Measurements from ENCODE around the gene PRRC2B.
"Not testable (repeated sequence)": the region's sequence is repeated elsewhere in the genome, so short reads cannot be mapped to it uniquely, and the experiment has no call there.

PRRC2B gene

DNA sequence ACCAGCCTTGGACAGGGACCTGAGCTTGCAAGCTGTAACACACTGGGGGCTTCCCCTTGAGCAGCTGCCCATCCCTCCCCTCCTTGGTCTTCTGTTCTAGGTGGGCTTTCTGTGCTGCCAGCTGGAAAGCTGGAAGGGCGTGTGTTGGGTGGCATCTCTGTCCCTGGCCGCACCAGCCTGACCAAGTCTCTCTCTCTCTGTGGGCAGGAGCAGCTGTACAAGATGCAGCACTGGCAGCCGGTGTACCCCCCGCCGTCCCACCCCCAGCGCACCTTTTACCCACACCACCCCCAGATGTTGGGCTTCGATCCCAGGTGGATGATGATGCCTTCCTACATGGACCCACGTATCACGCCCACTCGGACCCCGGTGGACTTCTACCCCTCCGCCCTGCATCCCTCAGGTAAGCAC, 76.7 kb downstream of the PRRC2B start:
- Histone ChIP-seq H3K27me3 (ENCODE audit: control insufficient read depth, insufficient read depth, low read length) (no peaks in the 10 kb centered on the region), H3K9me3 (ENCODE audit: control insufficient read depth, low read length) (no peaks in the 10 kb centered on the region), H3K9ac (ENCODE audit: low read length) (no peak overlapping the region), H3K36me3 (ENCODE audit: control insufficient read depth, insufficient read depth, low read length) (peaks cover 23% of the 10 kb centered on the region), H3K4me1 (ENCODE audit: control insufficient read depth, insufficient read depth, low read length) (no peaks in the 10 kb centered on the region), H3K4me3 (ENCODE audit: low read length) (no peak overlapping the region)

GRCh38 chr9:131472085-131472484, 78.2 kb downstream of the PRRC2B start:
- H3K36me3 ChIP-seq (ENCODE audit: control insufficient read depth, insufficient read depth, low read length), result peaks cover 26% of the 10 kb centered on the region
- not testable (repeated sequence) for H3K27me3 ChIP-seq (ENCODE audit: control insufficient read depth, insufficient read depth, low read length)

DNA sequence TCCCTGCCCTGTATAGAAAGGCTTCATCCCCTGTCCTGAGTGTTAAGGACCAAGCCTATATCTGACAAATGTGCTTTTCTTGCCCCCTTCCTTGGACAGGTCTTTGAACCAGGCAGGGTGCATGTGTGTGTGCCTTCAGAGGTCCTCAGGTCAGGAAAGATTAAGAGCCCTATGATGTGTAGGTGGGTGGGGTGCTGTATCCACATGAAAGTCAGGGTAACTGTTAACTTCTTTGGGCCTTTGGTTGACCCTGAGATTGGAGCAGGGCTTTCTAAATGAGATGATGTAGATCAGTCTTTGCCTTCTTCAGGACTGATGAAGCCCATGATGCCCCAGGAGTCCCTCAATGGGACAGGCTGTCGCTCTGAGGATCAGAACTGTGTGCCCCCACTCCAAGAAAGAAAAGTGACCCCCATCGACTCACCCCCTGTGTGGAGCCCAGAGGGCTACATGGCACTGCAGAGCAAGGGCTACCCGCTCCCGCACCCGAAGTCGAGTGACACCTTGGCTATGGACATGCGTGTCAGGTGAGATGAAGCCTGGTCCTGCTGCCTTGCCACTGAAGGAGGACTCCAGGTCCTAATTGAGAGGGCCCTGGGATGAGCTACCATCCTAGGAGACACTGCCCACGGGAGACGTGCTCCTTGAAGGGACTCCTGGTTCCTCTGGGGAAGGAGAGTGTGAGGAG, 79.5 kb downstream of the PRRC2B start:
- Histone ChIP-seq H3K4me3 (ENCODE audit: low read length) (no peak overlapping the region), H3K9me3 (ENCODE audit: control insufficient read depth, low read length) (no peaks in the 10 kb centered on the region), H3K4me1 (ENCODE audit: control insufficient read depth, insufficient read depth, low read length) (no peaks in the 10 kb centered on the region), H3K9ac (ENCODE audit: low read length) (no peak overlapping the region), H3K36me3 (ENCODE audit: control insufficient read depth, insufficient read depth, low read length) (peaks cover 28% of the 10 kb centered on the region), H3K27me3 (ENCODE audit: control insufficient read depth, insufficient read depth, low read length) (no peaks in the 10 kb centered on the region)

More at GRCh38 chr9:131472085-131472484, 78.2 kb downstream of the PRRC2B start:
- H3K4me1 ChIP-seq (ENCODE audit: control insufficient read depth, insufficient read depth, low read length); H3K9ac ChIP-seq (ENCODE audit: low read length); H3K9me3 ChIP-seq (ENCODE audit: control insufficient read depth, low read length); H3K4me3 ChIP-seq (ENCODE audit: low read length): not testable (repeated sequence)

- H3K9ac ChIP-seq (ENCODE audit: low read length), result no peak overlapping the region
These were observed 80.0 kb downstream of the PRRC2B start for GRCh38 chr9:131473891-131474290.

DNA sequence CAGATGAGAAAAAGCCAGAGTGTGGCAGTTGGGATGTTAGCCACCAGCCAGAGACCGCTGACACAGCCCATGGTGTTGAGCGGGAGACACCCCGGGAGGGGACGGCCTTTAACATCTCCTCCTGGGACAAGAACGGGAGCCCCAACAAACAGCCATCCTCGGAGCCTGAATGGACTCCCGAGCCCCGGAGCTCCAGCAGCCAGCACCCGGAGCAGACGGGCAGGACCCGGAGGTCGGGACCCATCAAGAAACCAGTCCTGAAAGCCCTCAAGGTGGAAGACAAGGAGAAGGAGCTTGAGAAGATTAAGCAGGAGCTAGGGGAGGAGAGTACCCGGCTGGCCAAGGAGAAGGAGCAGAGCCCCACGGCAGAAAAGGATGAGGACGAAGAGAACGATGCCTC, 80.8 kb downstream of the PRRC2B start:
- H3K4me3 ChIP-seq (ENCODE audit: low read length), result no peak overlapping the region
- no peaks in the 10 kb centered on the region for H3K4me1 ChIP-seq (ENCODE audit: control insufficient read depth, insufficient read depth, low read length)
- H3K36me3 ChIP-seq (ENCODE audit: control insufficient read depth, insufficient read depth, low read length), result peaks cover 32% of the 10 kb centered on the region
- no peaks in the 10 kb centered on the region for H3K9me3 ChIP-seq (ENCODE audit: control insufficient read depth, low read length)
- no peaks in the 10 kb centered on the region for H3K27me3 ChIP-seq (ENCODE audit: control insufficient read depth, insufficient read depth, low read length)
- H3K9ac ChIP-seq (ENCODE audit: low read length), result no peak overlapping the region

More at GRCh38 chr9:131473891-131474290, 80.0 kb downstream of the PRRC2B start:
- Histone ChIP-seq H3K27me3 (ENCODE audit: control insufficient read depth, insufficient read depth, low read length) (no peaks in the 10 kb centered on the region), H3K4me3 (ENCODE audit: low read length) (no peak overlapping the region), H3K36me3 (ENCODE audit: control insufficient read depth, insufficient read depth, low read length) (peaks cover 32% of the 10 kb centered on the region), H3K9me3 (ENCODE audit: control insufficient read depth, low read length) (no peaks in the 10 kb centered on the region), H3K4me1 (ENCODE audit: control insufficient read depth, insufficient read depth, low read length) (no peaks in the 10 kb centered on the region)

DNA sequence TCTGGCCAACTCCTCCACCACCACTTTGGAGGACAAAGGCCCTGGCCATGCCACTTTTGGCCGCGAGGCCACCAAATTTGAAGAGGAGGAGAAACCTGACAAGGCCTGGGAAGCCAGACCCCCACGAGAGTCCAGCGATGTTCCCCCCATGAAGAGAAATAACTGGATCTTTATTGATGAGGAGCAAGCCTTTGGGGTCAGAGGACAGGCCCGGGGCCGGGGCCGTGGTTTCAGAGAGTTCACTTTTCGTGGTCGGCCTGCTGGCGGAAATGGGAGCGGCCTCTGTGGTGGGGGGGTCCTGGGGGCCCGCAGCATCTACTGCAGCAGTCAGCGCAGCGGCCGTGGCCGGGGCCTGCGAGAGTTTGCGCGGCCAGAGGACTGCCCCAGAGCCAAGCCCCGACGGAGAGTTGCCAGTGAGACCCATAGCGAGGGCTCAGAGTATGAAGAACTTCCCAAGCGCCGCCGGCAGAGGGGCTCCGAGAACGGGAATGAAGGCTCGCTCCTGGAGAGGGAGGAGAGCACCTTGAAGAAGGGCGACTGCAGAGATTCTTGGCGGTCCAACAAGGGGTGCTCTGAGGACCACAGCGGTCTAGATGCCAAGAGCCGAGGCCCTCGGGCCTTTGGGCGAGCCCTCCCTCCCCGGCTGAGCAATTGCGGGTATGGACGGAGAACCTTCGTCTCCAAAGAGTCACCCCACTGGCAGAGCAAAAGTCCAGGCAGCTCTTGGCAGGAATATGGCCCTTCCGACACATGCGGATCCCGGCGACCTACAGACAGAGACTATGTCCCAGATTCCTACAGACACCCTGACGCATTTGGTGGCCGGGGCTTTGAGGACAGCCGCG, 81.4 kb downstream of the PRRC2B start:
- Histone ChIP-seq H3K36me3 (ENCODE audit: control insufficient read depth, insufficient read depth, low read length) (peaks cover 31% of the 10 kb centered on the region), H3K9ac (ENCODE audit: low read length) (no peak overlapping the region), H3K27me3 (ENCODE audit: control insufficient read depth, insufficient read depth, low read length) (no peaks in the 10 kb centered on the region), H3K4me3 (ENCODE audit: low read length) (no peak overlapping the region), H3K4me1 (ENCODE audit: control insufficient read depth, insufficient read depth, low read length) (no peaks in the 10 kb centered on the region), H3K9me3 (ENCODE audit: control insufficient read depth, low read length) (no peaks in the 10 kb centered on the region)

DNA sequence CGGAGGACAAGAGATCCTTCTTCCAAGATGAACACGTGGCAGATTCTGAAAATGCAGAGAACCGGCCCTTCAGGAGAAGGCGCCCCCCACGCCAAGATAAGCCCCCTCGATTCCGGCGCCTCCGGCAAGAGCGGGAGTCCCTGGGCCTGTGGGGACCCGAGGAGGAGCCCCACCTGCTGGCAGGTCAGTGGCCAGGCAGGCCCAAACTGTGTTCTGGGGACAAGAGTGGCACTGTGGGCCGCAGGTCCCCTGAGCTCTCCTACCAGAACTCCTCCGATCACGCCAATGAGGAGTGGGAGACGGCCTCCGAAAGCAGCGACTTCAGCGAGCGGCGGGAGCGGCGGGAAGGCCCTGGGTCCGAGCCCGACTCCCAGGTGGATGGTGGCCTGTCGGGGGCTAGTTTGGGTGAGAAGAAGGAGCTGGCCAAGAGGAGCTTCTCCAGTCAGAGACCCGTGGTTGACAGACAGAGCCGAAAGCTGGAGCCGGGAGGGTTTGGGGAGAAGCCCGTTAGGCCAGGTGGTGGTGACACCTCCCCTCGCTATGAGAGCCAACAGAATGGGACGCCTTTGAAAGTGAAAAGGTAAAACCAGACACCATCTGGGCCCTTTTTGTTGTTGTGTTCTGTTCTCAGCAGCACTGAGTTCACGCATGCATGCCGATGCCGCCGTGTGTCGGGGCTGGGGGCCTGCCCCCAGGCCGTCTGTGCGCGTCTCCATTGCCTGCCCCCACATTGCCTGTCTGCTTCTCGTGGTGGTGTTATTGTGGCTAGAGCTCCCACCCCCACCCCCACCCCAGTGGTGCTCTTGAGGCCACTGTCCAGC, 82.3 kb downstream of the PRRC2B start:
- no peak overlapping the region for H3K9ac ChIP-seq (ENCODE audit: low read length)
- no peaks in the 10 kb centered on the region for H3K9me3 ChIP-seq (ENCODE audit: control insufficient read depth, low read length)
- H3K27me3 ChIP-seq (ENCODE audit: control insufficient read depth, insufficient read depth, low read length), result no peaks in the 10 kb centered on the region
- H3K4me3 ChIP-seq (ENCODE audit: low read length), result no peak overlapping the region
- no peaks in the 10 kb centered on the region for H3K4me1 ChIP-seq (ENCODE audit: control insufficient read depth, insufficient read depth, low read length)
- H3K36me3 ChIP-seq (ENCODE audit: control insufficient read depth, insufficient read depth, low read length), result peaks cover 31% of the 10 kb centered on the region

DNA sequence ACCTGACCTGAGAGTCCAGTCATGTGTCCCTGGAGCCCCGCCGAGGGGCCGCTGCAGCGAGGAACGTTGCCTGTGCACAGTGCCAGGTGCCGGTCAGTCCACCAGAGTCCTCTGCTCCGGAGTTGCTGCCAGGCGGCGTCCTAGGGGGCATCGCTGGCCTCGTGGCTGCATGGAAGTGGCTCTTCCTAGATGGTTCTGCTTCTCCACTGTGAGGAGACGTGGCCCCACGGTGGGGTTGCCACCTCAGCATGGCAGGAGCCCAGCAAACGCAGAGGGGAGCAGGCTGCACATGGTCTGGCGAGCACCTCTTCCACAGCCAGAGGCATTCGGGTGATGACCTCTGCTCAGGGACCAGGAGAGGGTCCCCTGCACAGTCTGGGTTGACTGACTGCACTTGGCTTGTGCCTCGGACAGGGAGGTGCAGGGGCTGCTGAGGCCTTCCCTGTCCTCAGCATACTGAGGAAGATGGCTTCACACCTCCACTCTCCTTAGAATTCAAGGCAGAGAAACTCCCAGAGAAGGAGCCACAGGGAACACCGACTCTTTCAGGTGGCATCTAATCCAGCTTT, 83.0 kb downstream of the PRRC2B start:
- Histone ChIP-seq H3K9me3 (ENCODE audit: control insufficient read depth, low read length) (no peaks in the 10 kb centered on the region), H3K27me3 (ENCODE audit: control insufficient read depth, insufficient read depth, low read length) (no peaks in the 10 kb centered on the region), H3K36me3 (ENCODE audit: control insufficient read depth, insufficient read depth, low read length) (peaks cover 34% of the 10 kb centered on the region), H3K9ac (ENCODE audit: low read length) (no peak overlapping the region), H3K4me3 (ENCODE audit: low read length) (no peak overlapping the region), H3K4me1 (ENCODE audit: control insufficient read depth, insufficient read depth, low read length) (no peaks in the 10 kb centered on the region)

- Histone ChIP-seq H3K36me3 (ENCODE audit: control insufficient read depth, insufficient read depth, low read length) (peaks cover 35% of the 10 kb centered on the region), H3K4me1 (ENCODE audit: control insufficient read depth, insufficient read depth, low read length) (no peaks in the 10 kb centered on the region), H3K4me3 (ENCODE audit: low read length) (no peak overlapping the region), H3K27me3 (ENCODE audit: control insufficient read depth, insufficient read depth, low read length) (no peaks in the 10 kb centered on the region), H3K9me3 (ENCODE audit: control insufficient read depth, low read length) (no peaks in the 10 kb centered on the region), H3K9ac (ENCODE audit: low read length) (no peak overlapping the region)
These were observed 83.5 kb downstream of the PRRC2B start for GRCh38 chr9:131477367-131477766.

DNA sequence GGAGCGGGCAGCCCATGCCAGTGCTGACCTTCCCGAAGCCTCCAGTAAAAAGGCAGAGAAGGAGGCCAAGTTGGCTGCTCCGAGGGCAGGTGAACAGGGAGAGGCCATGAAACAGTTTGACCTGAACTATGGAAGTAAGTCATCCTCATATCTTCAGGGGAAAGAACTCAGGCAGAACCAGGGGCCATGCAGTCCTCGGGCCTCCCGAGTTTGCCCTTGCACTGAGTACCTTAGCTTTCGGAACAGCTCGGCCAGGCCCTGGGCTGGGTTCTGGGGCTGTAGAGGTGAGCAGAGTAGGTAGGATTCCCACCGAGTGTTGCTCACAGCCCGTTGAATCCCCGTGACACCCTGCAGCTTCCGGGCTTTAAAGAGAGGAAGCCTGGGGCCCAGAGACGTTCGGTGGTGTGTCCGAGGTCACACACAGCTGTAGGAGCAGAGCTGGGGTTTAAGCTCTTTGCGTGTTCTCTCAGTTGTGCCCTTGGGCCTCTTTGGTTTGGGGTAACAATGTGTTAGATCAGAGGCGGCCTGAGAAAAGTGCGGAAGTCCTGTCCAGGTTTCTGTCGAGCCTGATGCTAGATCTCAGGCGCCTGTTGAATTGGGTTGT, 84.0 kb downstream of the PRRC2B start:
- Histone ChIP-seq H3K4me1 (ENCODE audit: control insufficient read depth, insufficient read depth, low read length) (no peaks in the 10 kb centered on the region), H3K4me3 (ENCODE audit: low read length) (no peak overlapping the region), H3K27me3 (ENCODE audit: control insufficient read depth, insufficient read depth, low read length) (no peaks in the 10 kb centered on the region), H3K36me3 (ENCODE audit: control insufficient read depth, insufficient read depth, low read length) (peaks cover 40% of the 10 kb centered on the region), H3K9ac (ENCODE audit: low read length) (no peak overlapping the region), H3K9me3 (ENCODE audit: control insufficient read depth, low read length) (no peaks in the 10 kb centered on the region)

- no peak overlapping the region for H3K4me3 ChIP-seq (ENCODE audit: low read length)
- peaks cover 38% of the 10 kb centered on the region for H3K36me3 ChIP-seq (ENCODE audit: control insufficient read depth, insufficient read depth, low read length)
- H3K9me3 ChIP-seq (ENCODE audit: control insufficient read depth, low read length), result no peaks in the 10 kb centered on the region
- no peak overlapping the region for H3K9ac ChIP-seq (ENCODE audit: low read length)
- H3K4me1 ChIP-seq (ENCODE audit: control insufficient read depth, insufficient read depth, low read length), result no peaks in the 10 kb centered on the region
- H3K27me3 ChIP-seq (ENCODE audit: control insufficient read depth, insufficient read depth, low read length), result no peaks in the 10 kb centered on the region
These were observed 84.6 kb downstream of the PRRC2B start for GRCh38 chr9:131478421-131478868.

All from mucosa of stomach (tissue), 1 donor.